K562 (cell line): ENCODE data around the gene SUSD3. TPM values are rescaled to one million over a fixed set of nuclear protein-coding genes. Genes with fewer than 3 reads are reported as not detected.

Experiments used
- CHD2 ChIP-seq: IDR thresholded peaks from 2 replicates; pipeline ENCODE4 v1.6.1; 2011; ENCODE audit warnings: low read depth, low read length
- CREM ChIP-seq: IDR thresholded peaks from 2 replicates; pipeline ENCODE4 v1.6.1; 2014; ENCODE audit warnings: antibody characterized with exemption, low read depth
- GATA2 ChIP-seq: sonication (generic); formaldehyde crosslinking; IDR thresholded peaks from 2 replicates; pipeline ENCODE4 v1.4.0; 2020; ENCODE audit warnings: mild to moderate bottlenecking, missing genetic modification reagents
- HDAC8 ChIP-seq: fragments of 450-650 bp; IDR thresholded peaks from 2 replicates; pipeline ENCODE4 v1.6.1; 2016; ENCODE audit warnings: mild to moderate bottlenecking, missing genetic modification characterization, moderate library complexity, missing compliant biosample characterization
- HEY1 ChIP-seq: fragments of 250-450 bp; sonication (Bioruptor Pico); IDR thresholded peaks from 2 replicates; pipeline ENCODE4 v1.5.0; 2020; ENCODE audit warnings: mild to moderate bottlenecking, moderate library complexity, borderline replicate concordance
- HINFP ChIP-seq: fragments of 450-650 bp; conservative IDR thresholded peaks from 2 replicates; pipeline ENCODE4 v1.6.1; 2016; ENCODE audit warnings: missing genetic modification characterization, low read depth, mild to moderate bottlenecking, control low read depth, missing compliant biosample characterization
- HMGN3 ChIP-seq: IDR thresholded peaks from 2 replicates; pipeline ENCODE4 v1.6.1; 2011; ENCODE audit warnings: borderline replicate concordance, low read depth, mild to moderate bottlenecking, mixed read lengths, low read length; ENCODE audit not compliant: insufficient read length; ENCODE audit errors: extremely low read depth
- NR4A1 ChIP-seq, 2 experiments: fragments of 250-450 bp in 1 of 2; fragments of 450-650 bp in 1 of 2; sonication (Bioruptor Pico) in 1 of 2; IDR thresholded peaks; 2 replicates each; pipeline versions ENCODE4 v1.4.0 to v1.6.1; 2016 to 2020; ENCODE audit warnings: mild to moderate bottlenecking in 2 of 2, missing compliant biosample characterization in 1 of 2, missing genetic modification characterization in 1 of 2, moderate library complexity in 1 of 2
- POLR3G ChIP-seq: IDR thresholded peaks from 2 replicates; pipeline ENCODE4 v1.6.1; 2011; ENCODE audit not compliant: insufficient read length, insufficient replicate concordance; ENCODE audit errors: extremely low read depth
- SMARCB1 ChIP-seq: IDR thresholded peaks from 2 replicates; pipeline ENCODE4 v1.6.1; 2011; ENCODE audit warnings: improper control_type of control experiment, low read depth; ENCODE audit not compliant: insufficient read length
- SRSF1 ChIP-seq: fragments of 200-400 bp; formaldehyde crosslinking; IDR thresholded peaks from 2 replicates; pipeline ENCODE4 v1.6.1; 2017; ENCODE audit warnings: mild to moderate bottlenecking, low read depth, low read length, moderate library complexity
- STAG1 ChIP-seq: sonication (generic); formaldehyde crosslinking; IDR thresholded peaks from 2 replicates; pipeline ENCODE4 v1.5.0; 2020; ENCODE audit warnings: missing genetic modification reagents, borderline replicate concordance
- XRCC5 ChIP-seq: fragments of 200-400 bp; formaldehyde crosslinking; IDR thresholded peaks from 2 replicates; pipeline ENCODE4 v1.6.1; 2017; ENCODE audit warnings: low read depth, mild to moderate bottlenecking, low read length
- polyA plus RNA-seq, 8 experiments: library from polyadenylated mRNA; depleted of rRNA in 4 of 8; stranded (reverse) in 5 of 8; unstranded in 3 of 8; fragments of >200 nt; fragmentation: Nextera tagmentation in 2 of 8; fragmentation: Illumina TruSeq in 1 of 8; extraction: Ambion mirVana in 2 of 8; extraction: Trizol in 1 of 8; gene quantifications; 2 replicates each; pipeline versions ENCODE4 v1.2.1 to v1.2.3, GENCODE V29; 2011 to 2014; ENCODE audit warnings: inconsistent platforms in 1 of 8, missing spikeins in 1 of 8
- total RNA-seq, 7 experiments: library from RNA; depleted of rRNA in 6 of 7; stranded (reverse); fragments of >200 nt in 6 of 7; fragmentation: Illumina TruSeq in 2 of 7; extraction: Trizol in 2 of 7; gene quantifications; 2 replicates each; pipeline versions ENCODE4 v1.2.1 to v1.2.3, GENCODE V29; 2011 to 2021; ENCODE audit warnings: low replicate concordance in 1 of 7
- TF ChIP-seq, protein P1 (sequence below): fragments of 450-650 bp; IDR thresholded peaks from 2 replicates; pipeline ENCODE4 v1.6.1; 2016; ENCODE audit warnings: mild to moderate bottlenecking, moderate library complexity

SUSD3 gene
- total and polyA plus RNA-seq, 9 of the 15 experiments (the other 6 are each of a cell fraction or from before 2014, with no cell fraction given), result 1.3 to 21.7 (median 11.4) TPM

DNA sequence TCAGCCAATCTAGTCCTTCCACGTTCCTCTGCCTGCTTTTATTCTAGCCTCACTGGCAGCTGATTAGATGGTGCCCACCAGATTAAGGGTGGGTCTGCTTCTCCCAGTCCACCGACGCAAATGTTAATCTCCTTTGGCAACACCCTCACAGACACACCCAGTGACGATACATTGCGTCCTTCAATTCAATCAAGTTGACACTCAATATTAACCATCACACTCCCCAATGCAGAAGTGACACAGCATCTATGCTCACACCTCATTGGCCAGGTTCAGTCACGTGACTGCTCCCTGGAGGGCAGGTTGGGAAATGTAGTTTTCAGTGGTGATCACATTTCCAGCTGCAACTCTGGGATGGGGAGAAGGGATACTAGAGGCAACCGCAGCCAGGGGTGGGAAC is 13.0 kb downstream of the SUSD3 start (continued):
- TF ChIP-seq, protein P1, sequence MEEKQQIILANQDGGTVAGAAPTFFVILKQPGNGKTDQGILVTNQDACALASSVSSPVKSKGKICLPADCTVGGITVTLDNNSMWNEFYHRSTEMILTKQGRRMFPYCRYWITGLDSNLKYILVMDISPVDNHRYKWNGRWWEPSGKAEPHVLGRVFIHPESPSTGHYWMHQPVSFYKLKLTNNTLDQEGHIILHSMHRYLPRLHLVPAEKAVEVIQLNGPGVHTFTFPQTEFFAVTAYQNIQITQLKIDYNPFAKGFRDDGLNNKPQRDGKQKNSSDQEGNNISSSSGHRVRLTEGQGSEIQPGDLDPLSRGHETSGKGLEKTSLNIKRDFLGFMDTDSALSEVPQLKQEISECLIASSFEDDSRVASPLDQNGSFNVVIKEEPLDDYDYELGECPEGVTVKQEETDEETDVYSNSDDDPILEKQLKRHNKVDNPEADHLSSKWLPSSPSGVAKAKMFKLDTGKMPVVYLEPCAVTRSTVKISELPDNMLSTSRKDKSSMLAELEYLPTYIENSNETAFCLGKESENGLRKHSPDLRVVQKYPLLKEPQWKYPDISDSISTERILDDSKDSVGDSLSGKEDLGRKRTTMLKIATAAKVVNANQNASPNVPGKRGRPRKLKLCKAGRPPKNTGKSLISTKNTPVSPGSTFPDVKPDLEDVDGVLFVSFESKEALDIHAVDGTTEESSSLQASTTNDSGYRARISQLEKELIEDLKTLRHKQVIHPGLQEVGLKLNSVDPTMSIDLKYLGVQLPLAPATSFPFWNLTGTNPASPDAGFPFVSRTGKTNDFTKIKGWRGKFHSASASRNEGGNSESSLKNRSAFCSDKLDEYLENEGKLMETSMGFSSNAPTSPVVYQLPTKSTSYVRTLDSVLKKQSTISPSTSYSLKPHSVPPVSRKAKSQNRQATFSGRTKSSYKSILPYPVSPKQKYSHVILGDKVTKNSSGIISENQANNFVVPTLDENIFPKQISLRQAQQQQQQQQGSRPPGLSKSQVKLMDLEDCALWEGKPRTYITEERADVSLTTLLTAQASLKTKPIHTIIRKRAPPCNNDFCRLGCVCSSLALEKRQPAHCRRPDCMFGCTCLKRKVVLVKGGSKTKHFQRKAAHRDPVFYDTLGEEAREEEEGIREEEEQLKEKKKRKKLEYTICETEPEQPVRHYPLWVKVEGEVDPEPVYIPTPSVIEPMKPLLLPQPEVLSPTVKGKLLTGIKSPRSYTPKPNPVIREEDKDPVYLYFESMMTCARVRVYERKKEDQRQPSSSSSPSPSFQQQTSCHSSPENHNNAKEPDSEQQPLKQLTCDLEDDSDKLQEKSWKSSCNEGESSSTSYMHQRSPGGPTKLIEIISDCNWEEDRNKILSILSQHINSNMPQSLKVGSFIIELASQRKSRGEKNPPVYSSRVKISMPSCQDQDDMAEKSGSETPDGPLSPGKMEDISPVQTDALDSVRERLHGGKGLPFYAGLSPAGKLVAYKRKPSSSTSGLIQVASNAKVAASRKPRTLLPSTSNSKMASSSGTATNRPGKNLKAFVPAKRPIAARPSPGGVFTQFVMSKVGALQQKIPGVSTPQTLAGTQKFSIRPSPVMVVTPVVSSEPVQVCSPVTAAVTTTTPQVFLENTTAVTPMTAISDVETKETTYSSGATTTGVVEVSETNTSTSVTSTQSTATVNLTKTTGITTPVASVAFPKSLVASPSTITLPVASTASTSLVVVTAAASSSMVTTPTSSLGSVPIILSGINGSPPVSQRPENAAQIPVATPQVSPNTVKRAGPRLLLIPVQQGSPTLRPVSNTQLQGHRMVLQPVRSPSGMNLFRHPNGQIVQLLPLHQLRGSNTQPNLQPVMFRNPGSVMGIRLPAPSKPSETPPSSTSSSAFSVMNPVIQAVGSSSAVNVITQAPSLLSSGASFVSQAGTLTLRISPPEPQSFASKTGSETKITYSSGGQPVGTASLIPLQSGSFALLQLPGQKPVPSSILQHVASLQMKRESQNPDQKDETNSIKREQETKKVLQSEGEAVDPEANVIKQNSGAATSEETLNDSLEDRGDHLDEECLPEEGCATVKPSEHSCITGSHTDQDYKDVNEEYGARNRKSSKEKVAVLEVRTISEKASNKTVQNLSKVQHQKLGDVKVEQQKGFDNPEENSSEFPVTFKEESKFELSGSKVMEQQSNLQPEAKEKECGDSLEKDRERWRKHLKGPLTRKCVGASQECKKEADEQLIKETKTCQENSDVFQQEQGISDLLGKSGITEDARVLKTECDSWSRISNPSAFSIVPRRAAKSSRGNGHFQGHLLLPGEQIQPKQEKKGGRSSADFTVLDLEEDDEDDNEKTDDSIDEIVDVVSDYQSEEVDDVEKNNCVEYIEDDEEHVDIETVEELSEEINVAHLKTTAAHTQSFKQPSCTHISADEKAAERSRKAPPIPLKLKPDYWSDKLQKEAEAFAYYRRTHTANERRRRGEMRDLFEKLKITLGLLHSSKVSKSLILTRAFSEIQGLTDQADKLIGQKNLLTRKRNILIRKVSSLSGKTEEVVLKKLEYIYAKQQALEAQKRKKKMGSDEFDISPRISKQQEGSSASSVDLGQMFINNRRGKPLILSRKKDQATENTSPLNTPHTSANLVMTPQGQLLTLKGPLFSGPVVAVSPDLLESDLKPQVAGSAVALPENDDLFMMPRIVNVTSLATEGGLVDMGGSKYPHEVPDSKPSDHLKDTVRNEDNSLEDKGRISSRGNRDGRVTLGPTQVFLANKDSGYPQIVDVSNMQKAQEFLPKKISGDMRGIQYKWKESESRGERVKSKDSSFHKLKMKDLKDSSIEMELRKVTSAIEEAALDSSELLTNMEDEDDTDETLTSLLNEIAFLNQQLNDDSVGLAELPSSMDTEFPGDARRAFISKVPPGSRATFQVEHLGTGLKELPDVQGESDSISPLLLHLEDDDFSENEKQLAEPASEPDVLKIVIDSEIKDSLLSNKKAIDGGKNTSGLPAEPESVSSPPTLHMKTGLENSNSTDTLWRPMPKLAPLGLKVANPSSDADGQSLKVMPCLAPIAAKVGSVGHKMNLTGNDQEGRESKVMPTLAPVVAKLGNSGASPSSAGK, result no peak
- TF ChIP-seq HEY1 (CRISPR knock-in tag), result no peak
- TF ChIP-seq SRSF1, result no peak
- TF ChIP-seq CHD2, result no peak
- no peak for TF ChIP-seq STAG1 (CRISPR knock-in tag)
- TF ChIP-seq HMGN3, result no peak
- TF ChIP-seq NR4A1 (CRISPR knock-in tag; IDR thresholded peaks at IDR 0.05), result no peak
- no peak for TF ChIP-seq NR4A1 (tag; IDR thresholded peaks at IDR 0.05)
- peak; percentile 78 for TF ChIP-seq CREM
- TF ChIP-seq XRCC5, result no peak
- no peak for TF ChIP-seq HDAC8 (tag)
- TF ChIP-seq GATA2 (CRISPR knock-in tag), result no peak
- no peak for TF ChIP-seq POLR3G
- no peak for TF ChIP-seq HINFP
- no peak for TF ChIP-seq SMARCB1
